GM21576 (cell line): Measurements from ENCODE around the gene DPP6.

ENCODE experiments used
- ATAC-seq: cut with Tn5 transposase; IDR thresholded peaks from one replicate; pipeline ENCODE4 v1.9.1; 2021; ENCODE audit warnings: mild to moderate bottlenecking, moderate library complexity; ENCODE audit not compliant: unreplicated experiment

The DPP6 gene

DNA sequence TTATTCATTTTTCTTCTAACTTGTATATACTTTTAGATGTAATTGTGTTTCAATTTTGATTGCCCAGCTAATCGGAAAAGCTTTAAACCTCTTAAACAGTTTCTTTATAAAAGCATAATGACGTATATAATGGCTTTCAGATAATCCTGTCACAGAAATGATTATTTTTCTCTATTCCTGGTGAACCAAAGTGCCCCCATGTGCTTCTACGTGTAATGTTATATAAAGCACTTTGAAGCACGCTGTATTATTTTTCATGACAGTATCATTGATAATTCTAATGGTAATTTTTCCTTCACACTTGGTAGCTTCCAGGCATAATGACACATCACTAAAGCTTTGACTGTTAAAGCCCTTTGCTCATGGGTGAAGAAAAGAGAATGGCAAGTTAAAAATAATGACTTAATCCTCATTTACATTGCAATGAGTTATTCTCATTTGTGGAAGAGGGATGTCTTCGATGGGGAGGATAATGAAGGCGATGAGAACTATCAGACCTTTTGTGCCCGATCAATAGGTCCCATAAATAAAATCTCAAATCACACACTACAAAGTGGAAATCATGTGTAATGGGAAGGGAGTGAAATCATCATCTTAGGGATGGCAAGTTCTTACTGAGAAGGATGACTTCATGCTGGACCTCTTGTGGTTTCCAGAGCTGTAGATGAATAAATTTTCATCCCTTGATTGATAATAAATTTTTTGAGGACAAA lies 460.1 kb downstream of the DPP6 start:
- no peak for ATAC-seq

GRCh38 chr7:154517768-154518167 lies 465.6 kb downstream of the DPP6 start:
- ATAC-seq, result no peak

DNA sequence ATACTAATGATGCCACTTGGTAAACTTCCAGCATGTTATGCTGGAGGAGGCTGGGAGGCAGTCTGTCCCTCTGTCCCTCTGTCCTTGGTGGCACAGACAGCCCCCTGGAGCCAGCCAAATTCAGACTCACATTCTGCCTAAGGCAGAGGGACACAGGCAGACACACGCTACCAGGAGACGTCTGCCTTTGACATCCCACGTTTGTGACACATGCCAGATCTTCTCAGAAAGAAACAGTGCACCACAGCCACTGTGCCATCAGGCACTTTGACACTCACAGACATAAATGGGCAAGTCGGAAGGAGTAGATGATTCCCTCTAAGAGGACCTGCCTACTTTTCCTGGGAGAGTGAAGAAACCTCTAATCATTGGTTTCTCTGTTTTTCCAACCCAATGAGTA lies 467.0 kb downstream of the DPP6 start:
- ATAC-seq, result no peak

DNA sequence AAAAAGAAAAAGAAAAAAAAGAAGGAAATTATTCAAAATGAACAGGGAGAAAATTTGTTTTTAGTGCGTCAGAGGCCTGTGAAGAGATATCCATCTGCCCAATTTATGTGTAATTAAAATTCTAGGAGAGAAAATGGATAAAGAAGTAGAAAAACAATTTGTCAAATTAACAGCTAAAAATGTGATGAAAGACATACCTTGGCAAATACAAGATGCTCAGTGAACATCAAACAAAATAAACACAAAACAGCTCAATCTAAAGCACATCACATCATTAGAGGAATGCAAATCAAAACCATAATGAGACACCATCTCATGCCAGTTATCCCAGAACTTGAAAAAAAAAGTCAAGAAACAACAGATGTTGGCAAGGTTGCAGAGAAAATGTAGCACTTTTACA lies 477.9 kb downstream of the DPP6 start:
- ATAC-seq, result no peak

DNA sequence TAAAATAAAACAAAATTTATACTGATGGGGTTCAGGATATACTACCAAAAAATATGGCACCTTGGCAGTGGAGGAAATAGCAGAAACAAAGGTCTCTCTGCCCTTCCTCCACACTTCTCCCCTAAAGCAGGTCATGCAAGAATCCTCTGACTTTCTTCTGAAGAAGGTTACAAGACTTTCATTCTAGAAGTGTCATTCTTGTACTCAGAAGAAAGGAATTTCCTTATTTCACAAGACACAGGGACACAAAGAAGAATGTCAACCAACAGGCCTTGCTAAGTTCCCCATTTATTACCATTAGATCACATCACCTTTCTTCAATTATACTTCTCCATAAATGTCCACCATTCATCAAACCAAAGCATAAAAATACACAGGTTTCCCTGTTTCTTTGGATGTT lies 480.6 kb downstream of the DPP6 start:
- ATAC-seq, result no peak

DNA sequence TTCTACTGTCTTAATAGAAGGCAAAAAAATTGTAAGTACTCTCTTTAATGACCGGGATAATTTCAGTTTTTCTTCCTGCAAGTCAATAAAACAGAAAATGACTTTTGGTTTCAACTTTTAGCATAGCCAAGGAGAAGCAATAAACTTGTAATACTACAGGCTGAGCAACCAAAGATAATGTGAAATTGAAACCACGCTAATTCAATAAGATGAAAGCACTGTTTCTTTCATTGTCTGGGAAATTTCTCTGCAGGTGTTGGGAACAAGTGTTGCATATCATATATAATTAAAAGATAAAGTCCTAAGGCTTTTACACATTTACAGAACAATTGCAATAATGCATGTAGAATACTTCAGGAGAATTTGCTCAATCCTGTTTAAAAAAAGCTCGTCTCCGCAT lies 488.4 kb downstream of the DPP6 start:
- no peak for ATAC-seq

- ATAC-seq, result no peak
Measured at GRCh38 chr7:154541606-154542005, 489.4 kb downstream of the DPP6 start.

GRCh38 chr7:154546946-154547587 lies 494.9 kb downstream of the DPP6 start:
- no peak for ATAC-seq

- ATAC-seq, result no peak
Measured at GRCh38 chr7:154553711-154554265, 501.6 kb downstream of the DPP6 start.

DNA sequence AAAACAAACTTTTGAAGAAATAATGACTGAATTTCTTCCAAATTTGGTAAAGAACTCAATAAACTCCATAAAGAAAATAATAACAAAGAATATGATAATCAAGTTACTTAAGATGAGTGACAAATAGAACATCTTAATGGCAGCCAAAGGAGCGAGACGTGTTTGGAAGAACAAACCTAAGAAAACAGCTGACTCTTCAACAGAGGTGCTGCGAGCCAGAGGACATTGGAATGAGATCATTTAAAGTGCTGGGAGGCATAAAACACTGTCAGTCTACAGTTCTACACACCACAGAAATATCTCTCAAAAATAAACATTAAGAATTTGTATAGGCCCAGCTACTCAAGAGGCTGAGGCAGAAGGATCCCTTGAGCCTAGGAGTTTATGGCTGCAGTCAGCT lies 507.3 kb downstream of the DPP6 start:
- no peak for ATAC-seq

DNA sequence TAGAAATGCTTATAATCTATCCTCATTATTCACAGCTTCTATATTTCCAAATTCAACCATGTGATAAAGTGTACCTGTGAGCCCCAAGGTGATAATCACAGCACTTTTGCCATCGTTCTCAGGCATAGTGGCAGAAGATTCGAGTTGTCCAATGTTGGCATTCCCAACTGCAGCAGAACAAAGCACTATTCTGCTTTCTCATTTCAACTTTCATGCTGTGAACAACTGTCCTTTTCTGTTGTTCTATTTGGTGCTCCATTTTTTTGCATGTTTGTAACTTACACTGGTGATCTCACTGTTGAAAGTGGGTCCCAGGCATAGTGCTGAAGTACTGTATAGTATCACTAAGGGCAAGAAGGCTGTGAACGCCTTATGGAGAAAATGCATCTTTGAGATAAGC lies 512.5 kb downstream of the DPP6 start:
- ATAC-seq, result no peak

DNA sequence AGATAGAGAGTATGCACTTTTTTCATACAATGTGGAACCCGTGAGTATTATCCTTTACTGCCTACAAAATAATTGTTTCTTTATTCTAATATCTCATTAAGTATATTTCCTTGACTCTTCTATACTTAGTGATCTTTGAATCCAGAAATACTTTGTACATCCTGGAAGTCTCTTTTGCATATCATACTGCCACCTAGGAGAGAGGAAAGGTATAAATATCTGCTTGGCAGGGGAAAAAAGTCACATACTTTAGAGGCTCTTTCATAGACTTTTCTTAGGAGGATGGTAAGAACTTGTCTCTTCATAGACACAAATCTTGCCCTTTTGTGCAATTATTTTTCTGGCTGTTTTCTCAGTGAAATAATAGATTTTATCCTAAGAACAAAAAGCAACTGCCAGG lies 514.7 kb downstream of the DPP6 start:
- ATAC-seq, result no peak

DNA sequence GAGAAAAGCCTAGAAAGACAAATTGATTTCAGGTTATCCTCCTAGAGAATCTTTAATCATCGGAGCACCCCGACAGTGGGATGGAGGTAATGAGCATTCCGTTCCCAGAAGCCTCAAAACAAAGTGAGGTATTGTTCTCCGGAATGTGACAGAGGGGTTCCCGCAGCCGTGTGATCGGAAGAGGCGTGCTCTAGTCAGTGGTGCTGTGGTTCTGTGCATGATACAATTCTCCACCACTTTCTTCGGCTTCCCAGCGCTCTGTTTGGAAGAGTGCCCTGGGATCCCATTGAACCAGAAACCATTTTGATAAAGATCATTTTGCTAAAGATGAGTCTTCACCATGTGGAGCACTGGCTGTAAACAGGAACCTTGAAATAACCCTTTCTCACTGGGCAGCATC lies 516.1 kb downstream of the DPP6 start:
- ATAC-seq, result no peak

- no peak for ATAC-seq
Measured at GRCh38 chr7:154569916-154570315, 517.7 kb downstream of the DPP6 start.

DNA sequence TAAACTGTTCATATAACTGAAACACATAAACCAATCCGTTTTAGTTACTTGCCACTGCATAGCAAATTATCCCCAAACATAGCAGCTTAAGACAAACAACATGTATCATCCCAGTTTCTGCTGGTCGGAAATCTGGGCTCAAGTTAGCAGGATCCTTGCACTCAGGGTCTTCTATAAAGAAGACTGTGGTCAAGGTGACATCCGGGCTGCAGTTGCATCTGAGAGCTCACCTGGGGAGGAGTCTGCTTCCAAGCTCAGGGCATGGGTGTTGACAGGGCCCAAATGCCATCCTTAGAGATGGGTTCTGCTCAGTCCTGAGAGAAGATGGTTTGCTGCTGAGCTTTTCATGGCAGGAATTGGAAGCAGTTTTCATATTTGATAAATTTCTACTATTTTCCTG lies 519.6 kb downstream of the DPP6 start:
- ATAC-seq, result no peak

- ATAC-seq, result no peak
Measured at GRCh38 chr7:154574235-154574634, 522.0 kb downstream of the DPP6 start.

DNA sequence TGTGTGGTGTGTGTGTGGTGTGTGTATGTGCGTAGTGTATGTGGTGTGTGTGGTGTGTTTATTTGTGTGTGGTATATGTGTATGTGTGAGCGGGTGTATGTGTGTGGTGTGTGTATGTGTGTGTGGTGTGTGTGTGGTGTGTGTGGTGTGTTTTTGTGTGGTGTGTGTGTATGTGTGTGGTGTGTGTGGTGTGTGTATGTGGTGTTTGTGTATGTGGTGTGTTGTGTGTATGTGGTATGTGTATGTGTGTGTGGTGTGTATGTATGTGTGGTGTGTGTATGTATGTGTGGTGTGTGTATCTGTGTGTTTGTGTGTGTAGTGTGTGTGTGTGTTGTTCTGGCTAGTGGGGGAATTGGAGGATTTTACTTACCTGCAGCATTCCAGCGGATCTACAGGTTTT lies 523.3 kb downstream of the DPP6 start:
- no peak for ATAC-seq

- no peak for ATAC-seq
Measured at GRCh38 chr7:154576604-154577003, 524.4 kb downstream of the DPP6 start.

DNA sequence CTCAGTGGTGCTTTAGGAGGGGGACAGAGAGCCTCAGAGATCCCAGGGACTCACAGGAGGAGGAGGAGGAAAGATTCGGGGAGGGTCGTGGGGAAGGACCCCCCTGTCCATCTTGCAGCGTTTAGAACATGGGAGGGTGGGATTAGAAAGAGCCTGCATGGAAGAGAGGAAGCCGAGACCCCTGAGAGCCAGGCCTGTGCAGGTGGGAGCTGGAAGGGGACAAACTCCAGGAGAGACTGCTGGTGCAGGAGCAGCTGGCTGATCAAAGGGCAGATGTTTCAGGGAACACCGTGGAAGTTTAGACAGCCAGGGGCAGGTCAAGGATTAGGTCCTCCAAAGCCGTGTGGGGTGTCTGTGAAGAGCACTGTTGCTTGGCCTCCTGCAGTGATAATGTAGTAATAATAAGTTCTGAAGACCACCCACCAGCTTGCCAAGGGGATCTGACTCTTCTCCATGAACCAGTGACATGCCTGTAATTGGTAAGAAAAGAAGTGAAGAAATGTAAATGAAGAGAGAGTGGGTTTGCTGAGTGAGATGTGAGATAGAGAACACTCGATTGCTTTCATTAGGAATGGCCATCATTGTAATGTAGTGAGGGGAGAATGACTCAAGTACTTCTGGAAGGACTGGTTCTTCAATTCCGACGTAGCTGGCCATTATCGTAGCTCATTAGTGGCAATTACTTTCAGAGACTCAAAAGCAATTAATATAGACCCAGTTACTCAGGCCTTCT lies 525.1 kb downstream of the DPP6 start:
- no peak for ATAC-seq

- ATAC-seq, result no peak
Measured at GRCh38 chr7:154578336-154578735, 526.1 kb downstream of the DPP6 start.

GRCh38 chr7:154579711-154580110 lies 527.5 kb downstream of the DPP6 start:
- ATAC-seq, result no peak
